HepG2 (cell line): ENCODE measurements around the gene WDR27. TPM values are rescaled to one million over a fixed set of nuclear protein-coding genes. Genes with fewer than 3 reads are reported as not detected.

Experiments
- HNRNPLL ChIP-seq: fragments of 200-400 bp; formaldehyde crosslinking; IDR thresholded peaks from 2 replicates; pipeline ENCODE4 v1.6.1; 2017; ENCODE audit warnings: mild to moderate bottlenecking, low read depth, low read length; ENCODE audit not compliant: poor library complexity, severe bottlenecking
- HOXD1 ChIP-seq: sonication (generic); formaldehyde crosslinking; IDR thresholded peaks from 2 replicates; pipeline ENCODE4 v1.5.0; 2020; ENCODE audit warnings: missing genetic modification reagents
- ISL2 ChIP-seq: sonication (generic); formaldehyde crosslinking; IDR thresholded peaks from 2 replicates; pipeline ENCODE4 v1.5.0; 2020; ENCODE audit warnings: missing genetic modification reagents
- MEIS1 ChIP-seq: sonication (generic); formaldehyde crosslinking; IDR thresholded peaks from 2 replicates; pipeline ENCODE4 v1.9.0; 2021; ENCODE audit warnings: mild to moderate bottlenecking, missing genetic modification reagents, moderate library complexity, borderline replicate concordance
- NONO ChIP-seq, 2 experiments: fragments of 450-650 bp in 1 of 2; sonication (generic) in 1 of 2; formaldehyde crosslinking in 1 of 2; IDR thresholded peaks in 1 of 2; conservative IDR thresholded peaks in 1 of 2; 2 replicates each; pipeline versions ENCODE4 v1.6.1 to v1.8.0; 2017 to 2022; ENCODE audit warnings: mild to moderate bottlenecking in 1 of 2, missing genetic modification reagents in 1 of 2, moderate library complexity in 1 of 2
- PHF5A ChIP-seq: IDR thresholded peaks from one replicate; pipeline ENCODE4 v1.6.1; 2018; ENCODE audit warnings: low read depth, missing genetic modification reagents; ENCODE audit not compliant: unreplicated experiment
- RBFOX2 ChIP-seq: fragments of 200-400 bp; formaldehyde crosslinking; IDR thresholded peaks from 2 replicates; pipeline ENCODE4 v1.6.1; 2017; ENCODE audit warnings: low read depth, mild to moderate bottlenecking, low read length
- SMAD9 ChIP-seq: sonication (generic); formaldehyde crosslinking; IDR thresholded peaks from 2 replicates; pipeline ENCODE4 v1.5.1; 2020; ENCODE audit warnings: mild to moderate bottlenecking, missing genetic modification reagents
- SMYD3 ChIP-seq: sonication (generic); formaldehyde crosslinking; IDR thresholded peaks from 2 replicates; pipeline ENCODE4 v1.8.1; 2023; ENCODE audit warnings: mild to moderate bottlenecking, missing genetic modification reagents
- SNAI1 ChIP-seq: sonication (generic); formaldehyde crosslinking; IDR thresholded peaks from 2 replicates; pipeline ENCODE4 v1.5.0; 2020; ENCODE audit warnings: mild to moderate bottlenecking, missing genetic modification reagents, borderline replicate concordance
- TCF12 ChIP-seq, 2 experiments: fragments of 450-650 bp in 1 of 2; sonication (generic) in 1 of 2; formaldehyde crosslinking in 1 of 2; IDR thresholded peaks; 2 replicates each; pipeline versions ENCODE4 v1.6.1 to v1.8.0; 2017 to 2022; ENCODE audit warnings: antibody characterized with exemption in 1 of 2, mild to moderate bottlenecking in 1 of 2, missing genetic modification reagents in 1 of 2, moderate library complexity in 1 of 2
- ZBTB34 ChIP-seq: sonication (generic); formaldehyde crosslinking; IDR thresholded peaks from 2 replicates; pipeline ENCODE4 v1.8.0; 2022; ENCODE audit warnings: mild to moderate bottlenecking, missing genetic modification reagents
- ZFP36L1 ChIP-seq: sonication (generic); formaldehyde crosslinking; IDR thresholded peaks from 2 replicates; pipeline ENCODE4 v1.8.0; 2022; ENCODE audit warnings: mild to moderate bottlenecking, missing genetic modification reagents, moderate library complexity
- ZNF572 ChIP-seq: sonication (generic); formaldehyde crosslinking; IDR thresholded peaks from 2 replicates; pipeline ENCODE4 v1.5.1; 2020; ENCODE audit warnings: mild to moderate bottlenecking, missing genetic modification reagents
- ZNF782 ChIP-seq: sonication (generic); formaldehyde crosslinking; IDR thresholded peaks from 2 replicates; pipeline ENCODE4 v1.4.0; 2020; ENCODE audit warnings: missing genetic modification reagents, mild to moderate bottlenecking, borderline replicate concordance
- polyA plus RNA-seq, 8 experiments: library from polyadenylated mRNA; depleted of rRNA in 3 of 8; stranded (reverse) in 7 of 8; unstranded in 1 of 8; fragments of >200 nt; fragmentation: Illumina TruSeq in 4 of 8; extraction: Trizol in 4 of 8; gene quantifications; 2 replicates each; pipeline versions ENCODE4 v1.2.1 to v1.2.3, GENCODE V29; 2011 to 2016; ENCODE audit warnings: low read depth in 4 of 8, missing spikeins in 1 of 8, mixed read lengths in 1 of 8; ENCODE audit not compliant: insufficient read depth in 1 of 8
- total RNA-seq, 5 experiments: library from RNA; depleted of rRNA; stranded (reverse); fragments of >200 nt; fragmentation: Illumina TruSeq; extraction: Trizol; gene quantifications; 2 replicates each; pipeline ENCODE4 v1.2.3, GENCODE V29; 2016; ENCODE audit warnings: low read depth in 1 of 5
- TF ChIP-seq, protein P1 (sequence below): IDR thresholded peaks from 2 replicates; pipeline ENCODE4 v1.6.1; 2016; ENCODE audit warnings: mild to moderate bottlenecking
- TF ChIP-seq, protein P2 (sequence below), 2 experiments: sonication (generic) in 1 of 2; formaldehyde crosslinking in 1 of 2; IDR thresholded peaks; 2 replicates each; pipeline versions ENCODE4 v1.5.1 to v1.6.1; 2011 to 2020; ENCODE audit warnings: borderline replicate concordance in 1 of 2, low read depth in 1 of 2, low read length in 1 of 2, mild to moderate bottlenecking in 1 of 2, missing genetic modification reagents in 1 of 2, moderate library complexity in 1 of 2
- TF ChIP-seq, protein P3 (sequence below): sonication (generic); formaldehyde crosslinking; IDR thresholded peaks from 2 replicates; pipeline ENCODE4 v1.5.0; 2020; ENCODE audit warnings: mild to moderate bottlenecking, missing genetic modification reagents

WDR27 gene
- total and polyA plus RNA-seq, 2 of the 13 experiments (the other 11 are each of a cell fraction or from before 2014, with no cell fraction given) = 34.1 to 80.3 TPM

- TF ChIP-seq, protein P1, sequence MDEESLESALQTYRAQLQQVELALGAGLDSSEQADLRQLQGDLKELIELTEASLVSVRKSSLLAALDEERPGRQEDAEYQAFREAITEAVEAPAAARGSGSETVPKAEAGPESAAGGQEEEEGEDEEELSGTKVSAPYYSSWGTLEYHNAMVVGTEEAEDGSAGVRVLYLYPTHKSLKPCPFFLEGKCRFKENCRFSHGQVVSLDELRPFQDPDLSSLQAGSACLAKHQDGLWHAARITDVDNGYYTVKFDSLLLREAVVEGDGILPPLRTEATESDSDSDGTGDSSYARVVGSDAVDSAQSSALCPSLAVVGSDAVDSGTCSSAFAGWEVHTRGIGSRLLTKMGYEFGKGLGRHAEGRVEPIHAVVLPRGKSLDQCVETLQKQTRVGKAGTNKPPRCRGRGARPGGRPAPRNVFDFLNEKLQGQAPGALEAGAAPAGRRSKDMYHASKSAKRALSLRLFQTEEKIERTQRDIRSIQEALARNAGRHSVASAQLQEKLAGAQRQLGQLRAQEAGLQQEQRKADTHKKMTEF (CRISPR knock-in tag) = peak; percentile 97
- TF ChIP-seq PHF5A = peak; percentile 46
- no peak for TF ChIP-seq NONO (IDR thresholded peaks at IDR 0.05)
- TF ChIP-seq NONO (CRISPR knock-in tag; conservative IDR thresholded peaks at IDR 0.05) = peak; percentile 94
- TF ChIP-seq TCF12 (IDR thresholded peaks at IDR 0.05) = no peak
- peak; percentile 12; the same call in 1 of the 2 replicates for TF ChIP-seq TCF12 (CRISPR knock-in tag; IDR thresholded peaks at IDR 0.05)
- TF ChIP-seq SMAD9 (CRISPR knock-in tag) = no peak
- TF ChIP-seq, protein P2, sequence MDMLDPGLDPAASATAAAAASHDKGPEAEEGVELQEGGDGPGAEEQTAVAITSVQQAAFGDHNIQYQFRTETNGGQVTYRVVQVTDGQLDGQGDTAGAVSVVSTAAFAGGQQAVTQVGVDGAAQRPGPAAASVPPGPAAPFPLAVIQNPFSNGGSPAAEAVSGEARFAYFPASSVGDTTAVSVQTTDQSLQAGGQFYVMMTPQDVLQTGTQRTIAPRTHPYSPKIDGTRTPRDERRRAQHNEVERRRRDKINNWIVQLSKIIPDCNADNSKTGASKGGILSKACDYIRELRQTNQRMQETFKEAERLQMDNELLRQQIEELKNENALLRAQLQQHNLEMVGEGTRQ (IDR thresholded peaks at IDR 0.05; ENCODE audit: low read depth, low read length) = 0 out of 2 replicates have a peak, but pooled peaks have one; percentile 10
- TF ChIP-seq, protein P2 (CRISPR knock-in tag; IDR thresholded peaks at IDR 0.05; ENCODE audit: borderline replicate concordance) = no peak; the same call in 1 of the 2 replicates
- TF ChIP-seq MEIS1 (CRISPR knock-in tag) = peak; percentile 97
- peak; percentile 84; the same call in 1 of the 2 replicates for TF ChIP-seq ZBTB34 (CRISPR knock-in tag)
- TF ChIP-seq, protein P3, sequence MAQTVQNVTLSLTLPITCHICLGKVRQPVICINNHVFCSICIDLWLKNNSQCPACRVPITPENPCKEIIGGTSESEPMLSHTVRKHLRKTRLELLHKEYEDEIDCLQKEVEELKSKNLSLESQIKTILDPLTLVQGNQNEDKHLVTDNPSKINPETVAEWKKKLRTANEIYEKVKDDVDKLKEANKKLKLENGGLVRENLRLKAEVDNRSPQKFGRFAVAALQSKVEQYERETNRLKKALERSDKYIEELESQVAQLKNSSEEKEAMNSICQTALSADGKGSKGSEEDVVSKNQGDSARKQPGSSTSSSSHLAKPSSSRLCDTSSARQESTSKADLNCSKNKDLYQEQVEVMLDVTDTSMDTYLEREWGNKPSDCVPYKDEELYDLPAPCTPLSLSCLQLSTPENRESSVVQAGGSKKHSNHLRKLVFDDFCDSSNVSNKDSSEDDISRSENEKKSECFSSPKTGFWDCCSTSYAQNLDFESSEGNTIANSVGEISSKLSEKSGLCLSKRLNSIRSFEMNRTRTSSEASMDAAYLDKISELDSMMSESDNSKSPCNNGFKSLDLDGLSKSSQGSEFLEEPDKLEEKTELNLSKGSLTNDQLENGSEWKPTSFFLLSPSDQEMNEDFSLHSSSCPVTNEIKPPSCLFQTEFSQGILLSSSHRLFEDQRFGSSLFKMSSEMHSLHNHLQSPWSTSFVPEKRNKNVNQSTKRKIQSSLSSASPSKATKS (CRISPR knock-in tag) = no peak; the same call in 1 of the 2 replicates
- TF ChIP-seq RBFOX2 = peak; percentile 99
- no peak; the same call in 1 of the 2 replicates for TF ChIP-seq SNAI1 (CRISPR knock-in tag)
- TF ChIP-seq ZNF572 (CRISPR knock-in tag) = peak; percentile 45; the same call in 1 of the 2 replicates
- no peak for TF ChIP-seq ZFP36L1
- TF ChIP-seq ZNF782 (CRISPR knock-in tag) = peak; percentile 95
- TF ChIP-seq SMYD3 (CRISPR knock-in tag) = peak; percentile 84; the same call in 1 of the 2 replicates
- TF ChIP-seq HNRNPLL = peak; percentile 42
- TF ChIP-seq HOXD1 (CRISPR knock-in tag) = peak; percentile 83
- TF ChIP-seq ISL2 (CRISPR knock-in tag) = peak; percentile 13; the same call in 1 of the 2 replicates
These were observed at the start of gene WDR27, which contains the start of gene C6orf120 (continued) for GRCh38 chr6:169701954-169702839.
